ENCODE data around the gene FLOT1.
"Not testable (repeated sequence)": the region's sequence is repeated elsewhere in the genome, so short reads cannot be mapped to it uniquely, and the experiment has no call there.

Gene FLOT1

DNA sequence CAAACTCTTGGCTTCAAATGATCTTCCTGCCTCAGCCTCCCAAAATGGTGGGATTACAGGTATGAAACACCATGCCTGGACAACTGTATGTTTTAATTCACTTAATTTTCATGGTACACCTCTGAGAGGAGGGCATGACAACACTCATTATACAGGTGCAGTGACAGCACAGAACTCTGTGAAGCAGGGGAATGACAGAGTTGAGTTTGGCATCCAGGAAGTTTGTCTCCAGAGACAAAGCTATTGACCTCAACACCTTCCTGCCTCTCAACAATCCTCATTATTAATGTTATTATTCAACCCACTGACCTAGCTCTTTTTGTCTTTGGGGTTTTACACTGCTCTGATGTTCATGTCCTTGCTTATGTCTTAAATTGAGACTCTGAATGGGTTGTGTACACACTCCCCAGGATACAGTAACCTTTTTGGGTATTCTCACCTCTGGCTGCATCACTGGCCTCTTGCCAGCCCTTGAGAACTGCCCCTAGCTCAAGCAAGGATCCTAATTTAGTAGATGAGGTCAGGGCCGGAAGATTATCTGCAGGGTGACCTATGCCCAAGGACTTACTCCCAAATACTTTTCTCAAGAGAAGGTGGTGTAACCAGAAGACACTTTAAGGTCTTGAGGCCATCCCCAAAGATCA is 14.9 kb upstream of the FLOT1 start:
- Histone ChIP-seq H3K9me3 (ENCODE audit: control insufficient read depth, low read length) (no peaks in the 10 kb centered on the region), H3K4me3 (ENCODE audit: extremely low read depth, insufficient read depth, low read length, poor library complexity, severe bottlenecking) (no peak overlapping the region), H3K4me1 (ENCODE audit: control insufficient read depth, insufficient read depth, low read length, poor library complexity, severe bottlenecking) (peaks cover 49% of the 10 kb centered on the region), H3K36me3 (ENCODE audit: control insufficient read depth, insufficient read depth, low read length) (no peaks in the 10 kb centered on the region), H3K27ac (ENCODE audit: low read depth, low read length, severe bottlenecking) (no peak overlapping the region)
- WGBS, 2 experiments (ENCODE audit: insufficient coverage in 2 of 2), result 83 to 100% methylated on average over 1 of the region's 1 CpG

DNA sequence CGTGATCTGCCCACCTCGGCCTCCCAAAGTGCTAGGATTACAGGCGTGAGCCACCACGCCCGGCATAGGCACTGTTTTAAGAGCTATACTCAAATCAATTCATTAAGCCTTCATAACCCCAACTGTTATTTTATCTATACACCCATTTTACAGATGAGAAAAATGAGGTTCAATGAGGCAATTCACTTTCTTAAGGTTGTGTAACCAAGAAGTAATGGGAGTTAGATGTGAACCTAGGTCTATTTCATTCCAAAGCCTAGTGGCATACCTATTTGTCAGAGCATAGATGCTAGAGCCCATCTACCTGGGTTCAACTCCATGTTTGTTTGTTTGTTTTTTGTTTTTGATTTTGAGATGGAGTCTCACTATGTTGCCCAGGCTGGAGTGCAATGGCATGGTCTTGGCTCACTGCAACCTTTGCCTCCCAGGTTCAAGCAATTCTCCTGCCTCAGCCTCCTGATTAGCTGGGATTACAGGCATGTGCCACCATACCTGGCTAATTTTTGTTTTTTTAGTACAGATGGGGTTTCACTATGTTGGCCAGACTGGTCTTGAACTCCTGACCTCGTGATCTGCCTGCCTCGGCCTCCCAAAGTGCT is 14.0 kb upstream of the FLOT1 start:
- WGBS, 2 experiments (ENCODE audit: insufficient coverage in 2 of 2), result 100% methylated on average over 3 to 4 of the region's 7 CpGs
- not testable (repeated sequence) for H3K27ac ChIP-seq (ENCODE audit: low read depth, low read length, severe bottlenecking); H3K9me3 ChIP-seq (ENCODE audit: control insufficient read depth, low read length); H3K4me3 ChIP-seq (ENCODE audit: extremely low read depth, insufficient read depth, low read length, poor library complexity, severe bottlenecking); H3K36me3 ChIP-seq (ENCODE audit: control insufficient read depth, insufficient read depth, low read length)
- H3K4me1 ChIP-seq (ENCODE audit: control insufficient read depth, insufficient read depth, low read length, poor library complexity, severe bottlenecking), result peaks cover 52% of the 10 kb centered on the region

DNA sequence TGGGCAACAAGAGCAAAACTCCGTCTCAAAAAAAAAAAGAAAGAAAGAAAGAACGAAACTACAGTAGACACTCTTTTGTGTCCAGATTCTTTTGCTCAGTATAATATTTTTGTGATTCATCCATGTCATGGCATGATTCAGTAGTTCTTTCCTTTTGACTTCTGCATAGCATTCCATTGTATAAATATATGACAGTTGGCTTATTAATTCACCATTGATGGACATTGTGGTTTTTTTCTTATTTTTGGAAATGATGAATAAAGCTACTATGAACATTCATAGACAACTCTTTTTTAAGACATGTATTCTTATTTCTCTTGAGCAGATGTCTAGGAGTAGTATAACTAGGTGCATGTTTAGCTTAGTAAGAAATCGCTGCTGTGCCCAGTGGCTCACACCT is 12.1 kb upstream of the FLOT1 start:
- Histone ChIP-seq H3K27ac (ENCODE audit: low read depth, low read length, severe bottlenecking) (no peak overlapping the region), H3K9me3 (ENCODE audit: control insufficient read depth, low read length) (no peaks in the 10 kb centered on the region), H3K36me3 (ENCODE audit: control insufficient read depth, insufficient read depth, low read length) (no peaks in the 10 kb centered on the region), H3K4me1 (ENCODE audit: control insufficient read depth, insufficient read depth, low read length, poor library complexity, severe bottlenecking) (peaks cover 37% of the 10 kb centered on the region), H3K4me3 (ENCODE audit: extremely low read depth, insufficient read depth, low read length, poor library complexity, severe bottlenecking) (no peak overlapping the region)
- 100% methylated on average over 1 to 2 of the region's 3 CpGs for WGBS, 2 experiments (ENCODE audit: insufficient coverage in 2 of 2)

DNA sequence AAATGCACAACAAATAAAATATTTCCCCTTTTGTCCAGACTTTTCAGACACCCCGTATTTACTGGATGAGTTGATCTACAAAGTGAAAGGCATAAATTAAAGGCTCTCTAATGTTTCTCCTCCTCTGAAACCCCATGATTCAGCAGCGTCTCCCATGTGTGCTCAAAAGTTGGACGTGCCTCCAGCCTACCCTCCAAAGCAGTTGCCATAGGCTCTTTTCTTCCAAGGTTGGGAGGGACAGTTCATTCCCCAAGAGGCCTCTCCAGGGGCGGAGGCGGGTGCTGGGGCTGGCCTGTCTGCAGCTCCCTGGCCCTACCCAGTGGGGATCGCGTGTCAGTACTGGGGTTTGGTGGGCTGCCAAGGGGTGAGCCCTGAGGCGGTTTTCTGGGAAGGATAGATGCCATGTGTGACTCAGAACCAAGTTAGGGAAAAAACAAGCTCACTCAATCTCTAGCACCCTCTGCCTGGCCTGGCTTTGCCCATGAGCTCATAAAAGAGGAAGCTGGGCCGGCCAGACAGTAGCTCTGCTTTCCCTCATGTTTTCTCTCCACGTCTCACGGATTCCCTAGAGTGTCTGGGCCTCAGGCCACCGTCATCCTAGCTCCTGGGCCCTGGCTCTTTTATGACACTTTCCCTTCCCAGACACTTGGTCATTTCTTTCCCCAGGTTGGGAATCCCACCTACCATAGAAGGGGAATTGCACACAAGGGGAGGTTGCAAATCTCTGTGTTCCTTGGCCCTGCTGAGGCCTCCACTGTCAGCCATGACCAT is 9.9 kb upstream of the FLOT1 start:
- Histone ChIP-seq H3K9me3 (ENCODE audit: control insufficient read depth, low read length) (no peaks in the 10 kb centered on the region), H3K4me1 (ENCODE audit: control insufficient read depth, insufficient read depth, low read length, poor library complexity, severe bottlenecking) (peaks cover 41% of the 10 kb centered on the region), H3K4me3 (ENCODE audit: extremely low read depth, insufficient read depth, low read length, poor library complexity, severe bottlenecking) (no peak overlapping the region), H3K36me3 (ENCODE audit: control insufficient read depth, insufficient read depth, low read length) (no peaks in the 10 kb centered on the region), H3K27ac (ENCODE audit: low read depth, low read length, severe bottlenecking) (peak overlapping the region; percentile 87)
- WGBS, 2 experiments (ENCODE audit: insufficient coverage in 2 of 2), result 87 to 89% methylated on average over 10 to 12 of the region's 12 CpGs

DNA sequence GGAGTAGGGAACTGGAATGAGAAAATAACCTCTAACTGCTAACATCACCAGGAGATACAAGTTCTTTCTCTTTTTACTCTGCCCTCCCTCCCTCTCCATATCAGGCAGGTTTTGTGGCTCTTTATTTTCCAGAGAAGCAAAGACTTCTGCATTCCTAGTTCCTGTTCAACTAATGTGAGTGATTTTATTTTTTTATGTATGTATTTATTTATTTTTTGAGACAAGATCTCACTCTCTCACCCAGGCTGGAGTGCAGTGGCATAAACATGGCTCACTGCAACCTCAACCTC is 7.8 kb upstream of the FLOT1 start:
- Histone ChIP-seq H3K9me3 (ENCODE audit: control insufficient read depth, low read length) (no peaks in the 10 kb centered on the region), H3K36me3 (ENCODE audit: control insufficient read depth, insufficient read depth, low read length) (no peaks in the 10 kb centered on the region), H3K4me1 (ENCODE audit: control insufficient read depth, insufficient read depth, low read length, poor library complexity, severe bottlenecking) (peaks cover 41% of the 10 kb centered on the region), H3K27ac (ENCODE audit: low read depth, low read length, severe bottlenecking) (no peak overlapping the region), H3K4me3 (ENCODE audit: extremely low read depth, insufficient read depth, low read length, poor library complexity, severe bottlenecking) (no peak overlapping the region)

DNA sequence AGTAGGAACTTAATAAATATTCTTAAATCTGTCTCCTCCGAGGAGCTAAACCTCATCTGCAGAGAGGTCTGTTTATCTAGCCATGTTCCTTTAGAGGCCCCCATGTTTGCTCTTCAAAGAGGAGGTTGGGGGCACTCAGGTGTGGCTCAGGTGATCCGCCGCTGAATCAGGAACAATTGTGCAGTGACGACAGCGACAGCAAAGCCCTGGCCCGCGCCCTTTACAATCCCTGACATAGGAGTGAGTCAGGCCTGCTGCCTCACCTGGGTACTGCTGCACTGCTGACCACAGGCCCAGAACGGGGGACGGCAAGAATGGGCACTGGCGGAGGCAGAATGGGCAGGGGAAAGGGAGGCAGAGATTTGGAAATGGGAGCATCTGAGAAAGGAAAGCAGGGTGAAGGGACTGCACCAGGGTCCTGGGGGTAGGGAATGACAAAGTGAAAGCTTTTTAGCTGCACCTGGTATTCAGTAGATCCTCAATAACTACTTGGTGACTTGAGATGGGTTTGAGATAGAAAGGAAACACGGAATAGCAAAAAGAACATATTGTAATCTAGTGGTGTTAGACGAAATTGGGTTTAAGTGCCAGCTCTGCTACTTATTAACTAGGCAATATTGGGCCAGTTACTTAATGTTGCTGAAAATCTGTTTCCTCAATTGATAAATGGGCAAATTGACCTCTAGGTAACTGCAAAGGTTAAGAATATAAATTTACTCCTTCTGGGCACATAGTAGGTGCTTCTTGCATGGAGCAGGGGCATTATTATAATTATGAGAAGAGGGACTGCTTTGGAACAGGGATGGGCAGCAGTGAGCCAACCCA is 7.3 kb upstream of the FLOT1 start:
- no peak overlapping the region for H3K27ac ChIP-seq (ENCODE audit: low read depth, low read length, severe bottlenecking)
- no peaks in the 10 kb centered on the region for H3K9me3 ChIP-seq (ENCODE audit: control insufficient read depth, low read length)
- no peak overlapping the region for H3K4me3 ChIP-seq (ENCODE audit: extremely low read depth, insufficient read depth, low read length, poor library complexity, severe bottlenecking)
- H3K4me1 ChIP-seq (ENCODE audit: control insufficient read depth, insufficient read depth, low read length, poor library complexity, severe bottlenecking), result peaks cover 42% of the 10 kb centered on the region
- H3K36me3 ChIP-seq (ENCODE audit: control insufficient read depth, insufficient read depth, low read length), result no peaks in the 10 kb centered on the region
- WGBS, 2 experiments (ENCODE audit: insufficient coverage in 2 of 2), result 92 to 96% methylated on average over 11 to 12 of the region's 12 CpGs

DNA sequence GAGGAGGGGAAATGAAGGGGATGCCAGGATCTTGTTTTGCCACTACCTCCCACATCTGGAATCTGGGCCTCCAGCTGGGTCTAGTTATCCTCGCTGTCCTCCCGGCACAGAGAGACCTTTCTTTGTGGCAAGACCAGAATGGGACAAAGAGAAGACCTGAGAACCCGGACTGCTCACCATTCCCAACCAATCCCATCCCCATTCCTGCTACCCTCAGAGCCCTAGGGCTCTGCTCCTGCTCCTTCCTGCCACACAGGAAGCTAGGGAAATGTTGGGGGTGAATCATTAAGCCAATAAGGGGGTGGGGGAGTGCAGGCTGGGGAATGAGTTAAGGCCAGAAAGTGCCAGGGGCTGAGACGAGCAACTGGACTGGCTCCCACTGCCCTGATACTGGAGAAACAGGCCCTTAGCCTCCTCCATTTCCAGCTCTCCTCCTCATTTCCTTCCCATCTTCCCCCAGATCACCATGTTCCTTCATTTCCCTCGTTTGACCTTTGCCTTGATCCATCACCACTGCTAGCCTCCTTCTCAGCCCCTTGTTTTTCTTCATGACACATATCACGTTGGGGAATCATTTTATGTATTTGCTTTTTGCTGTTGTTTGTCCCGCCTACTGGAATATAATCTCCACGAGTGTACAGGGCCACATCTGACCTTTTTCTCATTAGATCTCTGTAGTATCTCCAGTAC is 6.5 kb upstream of the FLOT1 start:
- H3K9me3 ChIP-seq (ENCODE audit: control insufficient read depth, low read length), result no peaks in the 10 kb centered on the region
- peak overlapping the region; percentile 49 for H3K27ac ChIP-seq (ENCODE audit: low read depth, low read length, severe bottlenecking)
- H3K4me3 ChIP-seq (ENCODE audit: extremely low read depth, insufficient read depth, low read length, poor library complexity, severe bottlenecking), result no peak overlapping the region
- H3K4me1 ChIP-seq (ENCODE audit: control insufficient read depth, insufficient read depth, low read length, poor library complexity, severe bottlenecking), result peaks cover 42% of the 10 kb centered on the region
- 93 to 94% methylated on average over 3 to 6 of the region's 8 CpGs for WGBS, 2 experiments (ENCODE audit: insufficient coverage in 2 of 2)
- H3K36me3 ChIP-seq (ENCODE audit: control insufficient read depth, insufficient read depth, low read length), result no peaks in the 10 kb centered on the region

DNA sequence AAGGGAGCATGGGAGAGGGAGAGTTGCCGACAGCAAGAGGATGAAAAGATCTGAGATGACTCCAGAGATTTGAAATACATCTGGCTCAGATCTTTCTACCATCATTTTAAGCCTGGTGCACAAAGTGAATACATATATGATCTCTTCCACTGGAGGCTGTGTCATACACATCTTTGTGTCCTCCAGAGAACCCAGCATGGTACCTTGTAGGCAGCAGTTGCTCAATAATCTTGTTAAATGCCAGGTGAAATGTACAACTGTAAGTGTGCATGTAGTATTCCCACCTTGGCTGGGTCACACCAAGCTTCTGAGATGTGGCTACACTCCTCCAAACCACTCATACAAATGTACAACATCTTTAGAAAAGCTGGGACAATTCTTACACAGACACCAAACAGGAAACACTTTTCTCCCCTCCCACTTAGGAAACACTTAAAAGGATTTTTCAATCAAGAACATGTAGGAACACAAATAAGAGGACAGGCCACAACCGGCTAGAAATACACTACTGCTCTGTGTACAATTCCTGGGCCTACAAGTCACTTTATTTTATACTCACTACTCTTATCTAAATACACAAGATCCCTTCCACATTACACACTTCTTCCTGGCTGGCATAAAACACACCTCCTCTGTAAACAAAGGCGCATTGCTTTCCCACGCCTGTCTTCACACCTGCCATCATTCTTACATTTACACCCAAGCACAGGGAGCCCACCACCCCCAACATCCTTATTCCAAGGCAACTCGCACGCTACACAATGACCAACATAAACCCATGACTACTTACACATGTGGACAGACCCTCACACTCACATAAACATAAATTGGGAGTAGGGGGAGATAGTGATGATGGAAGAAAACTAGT is 5.6 kb upstream of the FLOT1 start:
- Histone ChIP-seq H3K27ac (ENCODE audit: low read depth, low read length, severe bottlenecking) (peak overlapping the region; percentile 41), H3K36me3 (ENCODE audit: control insufficient read depth, insufficient read depth, low read length) (peaks cover 8% of the 10 kb centered on the region), H3K9me3 (ENCODE audit: control insufficient read depth, low read length) (no peaks in the 10 kb centered on the region), H3K4me1 (ENCODE audit: control insufficient read depth, insufficient read depth, low read length, poor library complexity, severe bottlenecking) (peaks cover 42% of the 10 kb centered on the region), H3K4me3 (ENCODE audit: extremely low read depth, insufficient read depth, low read length, poor library complexity, severe bottlenecking) (no peak overlapping the region)
- 95% methylated on average over 2 to 4 of the region's 6 CpGs for WGBS, 2 experiments (ENCODE audit: insufficient coverage in 2 of 2)

DNA sequence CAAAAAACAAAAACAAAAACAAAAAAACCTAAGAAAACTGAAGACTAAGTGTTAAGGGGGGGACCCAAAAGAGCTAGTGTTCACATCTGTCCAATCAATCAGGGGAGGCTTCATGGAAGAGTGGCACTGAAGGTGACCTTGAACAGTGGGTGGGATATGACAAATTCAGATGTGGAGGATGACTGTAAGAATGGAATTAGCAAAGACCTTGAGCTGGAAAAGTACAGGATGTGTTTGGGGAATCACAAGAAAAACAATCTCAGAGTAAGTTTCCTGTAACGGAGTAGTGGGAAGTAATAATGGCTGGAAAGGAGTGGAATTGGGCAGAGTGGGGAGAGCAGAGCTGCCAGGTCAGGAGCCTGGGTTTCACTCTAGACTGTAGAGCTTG is 4.8 kb upstream of the FLOT1 start:
- peaks cover 16% of the 10 kb centered on the region for H3K36me3 ChIP-seq (ENCODE audit: control insufficient read depth, insufficient read depth, low read length)
- H3K27ac ChIP-seq (ENCODE audit: low read depth, low read length, severe bottlenecking), result peak overlapping the region; percentile 16
- 80 to 100% methylated on average over 1 of the region's 1 CpG for WGBS, 2 experiments (ENCODE audit: insufficient coverage in 2 of 2)
- H3K4me3 ChIP-seq (ENCODE audit: extremely low read depth, insufficient read depth, low read length, poor library complexity, severe bottlenecking), result no peak overlapping the region
- no peaks in the 10 kb centered on the region for H3K9me3 ChIP-seq (ENCODE audit: control insufficient read depth, low read length)
- peaks cover 35% of the 10 kb centered on the region for H3K4me1 ChIP-seq (ENCODE audit: control insufficient read depth, insufficient read depth, low read length, poor library complexity, severe bottlenecking)

Measured in mesodermal cell (in vitro differentiated cells).